D721Med (cell line): ENCODE data around the gene COQ3.
"Not testable (repeated sequence)": the region's sequence is repeated elsewhere in the genome, so short reads cannot be mapped to it uniquely, and the experiment has no call there.

Source experiments
- DNase-seq: peaks from one replicate; pipeline ENCODE4 v3.0.0; 2011; ENCODE audit warnings: low spot score; ENCODE audit not compliant: insufficient read length
- FAIRE-seq: peaks from 2 replicates; lab custom pipeline; 2011; peaks lifted over from hg19 to GRCh38; lab: Jason Lieb, UNC
- CTCF ChIP-seq: IDR thresholded peaks from 2 replicates; pipeline ENCODE4 v1.5.1; 2012; ENCODE audit warnings: mild to moderate bottlenecking, control low read depth; ENCODE audit not compliant: insufficient read depth; ENCODE audit errors: missing control alignments

Gene COQ3

DNA sequence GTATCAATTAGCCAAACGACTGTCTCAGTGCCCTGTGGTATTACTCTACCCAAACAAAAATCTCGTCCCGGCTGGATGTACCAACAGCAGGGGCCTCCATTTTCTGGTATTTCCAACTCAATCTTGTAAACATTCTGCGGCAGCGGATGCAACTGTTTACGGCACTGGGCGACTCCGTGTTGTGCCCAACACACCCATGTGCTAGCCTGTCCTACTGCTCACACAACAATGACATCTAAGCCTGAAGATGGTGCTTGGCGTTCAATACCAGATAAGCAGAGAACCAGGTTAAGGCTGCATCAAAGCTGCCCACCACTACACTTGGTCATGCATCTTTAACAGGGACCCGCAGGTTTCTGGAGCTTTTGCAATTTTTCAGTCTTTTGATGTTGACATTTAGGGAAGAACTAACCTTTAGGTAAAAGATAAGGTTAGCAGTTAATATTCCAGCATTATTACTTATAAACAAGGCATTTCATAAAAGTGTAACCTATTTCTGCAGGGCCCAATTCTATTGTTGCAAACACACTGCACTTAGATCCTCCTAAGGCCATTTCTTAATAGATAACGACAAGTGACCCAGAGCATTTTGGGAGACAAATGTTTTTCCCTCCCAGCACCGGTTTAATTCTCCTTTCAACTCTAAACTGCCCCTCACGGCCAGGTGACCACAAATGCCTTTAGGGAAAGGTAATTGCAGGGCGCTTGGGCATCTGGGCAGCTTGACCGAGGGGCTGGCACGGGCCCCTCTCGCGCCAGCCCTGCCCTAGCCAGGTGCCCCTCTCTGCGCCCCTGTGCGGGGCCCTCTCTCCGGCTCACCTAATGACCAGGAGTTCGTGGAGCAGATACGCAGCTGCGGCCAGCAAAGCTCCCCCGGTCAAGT, 45.5 kb downstream of the COQ3 start:
- TF ChIP-seq CTCF = no peak
- DNase-seq = no peak
- no peak for FAIRE-seq

- TF ChIP-seq CTCF = no peak
- DNase-seq (no peak), FAIRE-seq (no peak)
Measured at GRCh38 chr6:99347804-99348203, 46.2 kb downstream of the COQ3 start.

GRCh38 chr6:99346595-99346994, 47.4 kb downstream of the COQ3 start:
- FAIRE-seq = no peak
- TF ChIP-seq CTCF = no peak
- no peak for DNase-seq

- DNase-seq (no peak), FAIRE-seq (peak; percentile 72)
- TF ChIP-seq CTCF = no peak
Measured at GRCh38 chr6:99345164-99345563, 48.8 kb downstream of the COQ3 start.

DNA sequence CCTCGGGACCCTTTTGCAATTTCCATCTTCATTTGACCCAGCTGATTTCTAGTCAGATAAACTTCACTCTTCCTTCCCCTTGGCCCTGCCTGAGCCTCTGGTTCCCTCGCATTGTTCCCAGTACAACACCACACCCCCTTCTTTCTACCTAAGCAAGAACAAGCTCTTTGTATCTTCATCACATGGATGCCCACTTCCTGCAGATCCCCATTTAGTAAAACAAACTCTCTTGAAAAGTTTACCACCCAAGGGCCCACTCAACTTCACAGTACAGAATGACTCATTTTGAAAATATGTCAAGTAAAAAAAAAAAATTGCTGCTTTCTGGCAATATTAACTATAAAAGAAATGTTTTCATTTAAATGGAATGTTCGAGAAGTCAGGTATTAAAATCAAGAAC, 49.7 kb downstream of the COQ3 start:
- FAIRE-seq (no peak), DNase-seq (no peak)
- no peak for TF ChIP-seq CTCF

DNA sequence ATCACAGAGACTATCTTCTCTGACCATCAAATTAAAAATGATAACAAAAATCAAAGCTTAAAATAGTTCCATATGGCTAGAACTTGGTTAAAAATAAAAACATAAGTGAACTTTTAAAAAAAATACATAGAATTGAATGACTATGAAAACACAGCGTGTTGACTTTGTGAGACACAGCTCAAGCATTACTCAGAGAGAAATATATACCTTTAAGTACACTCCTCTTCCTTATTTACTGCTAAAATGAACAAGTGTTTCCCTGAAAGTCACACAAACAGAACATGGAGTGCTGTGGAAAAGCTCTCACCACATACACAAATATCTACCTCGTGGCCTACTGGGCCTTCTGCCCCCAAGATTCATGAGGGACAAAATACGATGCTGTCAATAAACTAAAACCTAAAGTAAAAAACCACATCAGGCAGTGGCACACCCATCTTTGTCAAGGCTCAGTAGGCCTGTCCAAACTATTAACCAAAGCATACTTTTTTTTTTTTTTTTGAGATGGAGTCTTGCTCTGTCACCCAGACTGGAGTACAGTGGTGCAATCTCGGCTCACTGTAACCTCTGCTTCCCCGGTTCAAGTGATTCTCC, 52.0 kb downstream of the COQ3 start:
- FAIRE-seq = no peak
- no peak for TF ChIP-seq CTCF

DNA sequence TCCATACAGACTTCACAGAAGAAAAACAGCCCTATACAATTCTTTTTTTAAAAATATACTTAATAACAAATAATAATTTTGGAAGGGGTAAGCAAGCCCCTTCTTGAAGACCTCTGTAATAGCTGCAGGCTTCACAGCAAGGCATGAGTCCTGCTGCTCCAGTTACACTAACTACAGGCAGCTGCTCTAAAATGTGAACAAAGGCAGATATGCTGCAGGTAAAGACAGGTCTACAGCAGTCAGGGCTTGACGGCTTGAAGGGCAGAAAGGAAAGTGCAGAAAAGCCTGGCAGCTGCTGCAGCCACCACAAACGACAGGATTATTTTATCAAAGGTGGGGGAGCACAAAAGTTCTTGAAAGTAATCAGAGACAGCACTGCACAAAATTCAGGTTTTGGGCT, 55.8 kb downstream of the COQ3 start:
- no peak for DNase-seq
- TF ChIP-seq CTCF = no peak
- FAIRE-seq = no peak

More for the DNA sequence above, 52.0 kb downstream of the COQ3 start:
- no peak for DNase-seq

- not testable (repeated sequence) for FAIRE-seq, DNase-seq
Measured at GRCh38 chr6:99335298-99335697, 58.7 kb downstream of the COQ3 start.
